ENCODE results near the gene PLXNB1.

DNA sequence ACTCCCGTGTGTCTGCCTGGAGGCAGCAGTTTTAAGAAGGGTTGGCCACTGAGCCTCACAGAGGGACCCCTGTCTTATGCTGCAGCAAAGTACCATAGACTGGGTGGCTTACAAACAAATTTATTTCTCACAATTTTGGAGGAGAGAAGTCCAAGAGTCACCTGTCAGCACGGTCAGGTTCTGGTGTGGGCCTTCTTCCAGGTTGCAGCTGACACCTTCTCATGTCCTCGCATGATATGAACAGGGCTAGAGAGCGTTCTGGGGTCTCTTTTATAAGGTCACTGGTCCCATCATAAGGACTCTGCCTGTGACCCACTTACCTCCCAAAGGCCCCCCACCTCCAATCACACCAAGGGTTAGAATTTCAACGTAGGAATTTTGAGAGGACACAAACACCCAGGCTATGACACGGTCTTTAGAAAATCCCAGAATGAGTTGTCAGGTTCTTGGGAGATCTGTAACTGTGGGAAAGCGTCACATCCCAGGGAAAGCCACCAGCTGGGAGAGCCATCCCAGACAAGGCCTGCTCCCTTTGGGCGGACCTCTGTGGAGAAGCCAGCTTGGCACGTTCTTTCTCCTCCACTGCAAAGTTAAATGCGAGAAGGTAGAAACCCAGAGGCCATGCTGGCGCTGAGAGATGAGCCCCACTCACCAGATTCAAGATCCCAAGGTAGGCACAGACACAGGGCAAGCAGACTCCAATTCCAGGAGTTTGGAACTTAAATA is 58.1 kb downstream of the PLXNB1 start, which contains the start of gene FBXW12:
- TF ChIP-seq, protein P1, sequence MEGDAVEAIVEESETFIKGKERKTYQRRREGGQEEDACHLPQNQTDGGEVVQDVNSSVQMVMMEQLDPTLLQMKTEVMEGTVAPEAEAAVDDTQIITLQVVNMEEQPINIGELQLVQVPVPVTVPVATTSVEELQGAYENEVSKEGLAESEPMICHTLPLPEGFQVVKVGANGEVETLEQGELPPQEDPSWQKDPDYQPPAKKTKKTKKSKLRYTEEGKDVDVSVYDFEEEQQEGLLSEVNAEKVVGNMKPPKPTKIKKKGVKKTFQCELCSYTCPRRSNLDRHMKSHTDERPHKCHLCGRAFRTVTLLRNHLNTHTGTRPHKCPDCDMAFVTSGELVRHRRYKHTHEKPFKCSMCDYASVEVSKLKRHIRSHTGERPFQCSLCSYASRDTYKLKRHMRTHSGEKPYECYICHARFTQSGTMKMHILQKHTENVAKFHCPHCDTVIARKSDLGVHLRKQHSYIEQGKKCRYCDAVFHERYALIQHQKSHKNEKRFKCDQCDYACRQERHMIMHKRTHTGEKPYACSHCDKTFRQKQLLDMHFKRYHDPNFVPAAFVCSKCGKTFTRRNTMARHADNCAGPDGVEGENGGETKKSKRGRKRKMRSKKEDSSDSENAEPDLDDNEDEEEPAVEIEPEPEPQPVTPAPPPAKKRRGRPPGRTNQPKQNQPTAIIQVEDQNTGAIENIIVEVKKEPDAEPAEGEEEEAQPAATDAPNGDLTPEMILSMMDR (IDR thresholded peaks at IDR 0.05) = no peak
- TF ChIP-seq RAD21 (conservative IDR thresholded peaks at IDR 0.05 in 1 of 2, IDR thresholded peaks at IDR 0.05 in 1 of 2) = no peak
- TF ChIP-seq SMC3 (IDR thresholded peaks at IDR 0.05) = no peak
- no peak for TF ChIP-seq POLR2A (IDR thresholded peaks at IDR 0.05; ENCODE audit: low read length)
- TF ChIP-seq, protein P2, sequence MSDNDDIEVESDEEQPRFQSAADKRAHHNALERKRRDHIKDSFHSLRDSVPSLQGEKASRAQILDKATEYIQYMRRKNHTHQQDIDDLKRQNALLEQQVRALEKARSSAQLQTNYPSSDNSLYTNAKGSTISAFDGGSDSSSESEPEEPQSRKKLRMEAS (IDR thresholded peaks at IDR 0.05) = no peak

Data from A549 (cell line).